Measurements from ENCODE around the gene IFITM1. TPM values are rescaled to one million over a fixed set of nuclear protein-coding genes. Genes with fewer than 3 reads are reported as not detected.

Gene IFITM1
- total and polyA plus RNA-seq, 9 of the 15 experiments (the other 6 are each of a cell fraction or from before 2014, with no cell fraction given): 691 to 5,579 (median 974) TPM

GRCh38 chr11:313787-314553 lies at the start of gene IFITM1 (continued):
- TF ChIP-seq, protein P1, sequence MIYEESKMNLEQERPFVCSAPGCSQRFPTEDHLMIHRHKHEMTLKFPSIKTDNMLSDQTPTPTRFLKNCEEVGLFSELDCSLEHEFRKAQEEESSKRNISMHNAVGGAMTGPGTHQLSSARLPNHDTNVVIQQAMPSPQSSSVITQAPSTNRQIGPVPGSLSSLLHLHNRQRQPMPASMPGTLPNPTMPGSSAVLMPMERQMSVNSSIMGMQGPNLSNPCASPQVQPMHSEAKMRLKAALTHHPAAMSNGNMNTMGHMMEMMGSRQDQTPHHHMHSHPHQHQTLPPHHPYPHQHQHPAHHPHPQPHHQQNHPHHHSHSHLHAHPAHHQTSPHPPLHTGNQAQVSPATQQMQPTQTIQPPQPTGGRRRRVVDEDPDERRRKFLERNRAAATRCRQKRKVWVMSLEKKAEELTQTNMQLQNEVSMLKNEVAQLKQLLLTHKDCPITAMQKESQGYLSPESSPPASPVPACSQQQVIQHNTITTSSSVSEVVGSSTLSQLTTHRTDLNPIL (CRISPR knock-in tag; IDR thresholded peaks at IDR 0.05): no peak
- TF ChIP-seq JUN (IDR thresholded peaks at IDR 0.05; ENCODE audit: borderline replicate concordance, low read depth, low read length) (no peak), JUN (CRISPR knock-in tag; IDR thresholded peaks at IDR 0.05; ENCODE audit: borderline replicate concordance) (no peak), ETV1 (tag; conservative IDR thresholded peaks at IDR 0.05; ENCODE audit: low read depth) (no peak), USF2 (CRISPR knock-in tag; IDR thresholded peaks at IDR 0.05) (no peak), MTA1 (IDR thresholded peaks at IDR 0.05; ENCODE audit: borderline replicate concordance) (no peak), PTRF (tag; IDR thresholded peaks at IDR 0.05) (no peak), ARNT (IDR thresholded peaks at IDR 0.05) (no peak), HMG20B (CRISPR knock-in tag; IDR thresholded peaks at IDR 0.05) (no peak), ZNF589 (CRISPR knock-in tag; IDR thresholded peaks at IDR 0.05; ENCODE audit: low read depth) (no peak), PML (IDR thresholded peaks at IDR 0.05; ENCODE audit: low read length) (peak; percentile 68; the same call in 1 of the 2 replicates), SMC3 (conservative IDR thresholded peaks at IDR 0.05; ENCODE audit: insufficient read depth, low read depth, low read length) (no peak), MYC (IDR thresholded peaks at IDR 0.05; ENCODE audit: low read depth, low read length) (no peak), MYC (CRISPR knock-in tag; IDR thresholded peaks at IDR 0.05; ENCODE audit: borderline replicate concordance, low read depth) (no peak), E4F1 (CRISPR knock-in tag; IDR thresholded peaks at IDR 0.05; ENCODE audit: borderline replicate concordance) (no peak)
- TF ChIP-seq, protein P2, sequence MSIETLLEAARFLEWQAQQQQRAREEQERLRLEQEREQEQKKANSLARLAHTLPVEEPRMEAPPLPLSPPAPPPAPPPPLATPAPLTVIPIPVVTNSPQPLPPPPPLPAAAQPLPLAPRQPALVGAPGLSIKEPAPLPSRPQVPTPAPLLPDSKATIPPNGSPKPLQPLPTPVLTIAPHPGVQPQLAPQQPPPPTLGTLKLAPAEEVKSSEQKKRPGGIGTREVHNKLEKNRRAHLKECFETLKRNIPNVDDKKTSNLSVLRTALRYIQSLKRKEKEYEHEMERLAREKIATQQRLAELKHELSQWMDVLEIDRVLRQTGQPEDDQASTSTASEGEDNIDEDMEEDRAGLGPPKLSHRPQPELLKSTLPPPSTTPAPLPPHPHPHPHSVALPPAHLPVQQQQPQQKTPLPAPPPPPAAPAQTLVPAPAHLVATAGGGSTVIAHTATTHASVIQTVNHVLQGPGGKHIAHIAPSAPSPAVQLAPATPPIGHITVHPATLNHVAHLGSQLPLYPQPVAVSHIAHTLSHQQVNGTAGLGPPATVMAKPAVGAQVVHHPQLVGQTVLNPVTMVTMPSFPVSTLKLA (conservative IDR thresholded peaks at IDR 0.05): peak; percentile 53 to 71; a peak in 3 of 4 replicates
- TF ChIP-seq, protein P3, sequence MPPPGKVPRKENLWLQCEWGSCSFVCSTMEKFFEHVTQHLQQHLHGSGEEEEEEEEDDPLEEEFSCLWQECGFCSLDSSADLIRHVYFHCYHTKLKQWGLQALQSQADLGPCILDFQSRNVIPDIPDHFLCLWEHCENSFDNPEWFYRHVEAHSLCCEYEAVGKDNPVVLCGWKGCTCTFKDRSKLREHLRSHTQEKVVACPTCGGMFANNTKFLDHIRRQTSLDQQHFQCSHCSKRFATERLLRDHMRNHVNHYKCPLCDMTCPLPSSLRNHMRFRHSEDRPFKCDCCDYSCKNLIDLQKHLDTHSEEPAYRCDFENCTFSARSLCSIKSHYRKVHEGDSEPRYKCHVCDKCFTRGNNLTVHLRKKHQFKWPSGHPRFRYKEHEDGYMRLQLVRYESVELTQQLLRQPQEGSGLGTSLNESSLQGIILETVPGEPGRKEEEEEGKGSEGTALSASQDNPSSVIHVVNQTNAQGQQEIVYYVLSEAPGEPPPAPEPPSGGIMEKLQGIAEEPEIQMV (tag; conservative IDR thresholded peaks at IDR 0.05; ENCODE audit: low read depth): no peak
- TF ChIP-seq, protein P4, sequence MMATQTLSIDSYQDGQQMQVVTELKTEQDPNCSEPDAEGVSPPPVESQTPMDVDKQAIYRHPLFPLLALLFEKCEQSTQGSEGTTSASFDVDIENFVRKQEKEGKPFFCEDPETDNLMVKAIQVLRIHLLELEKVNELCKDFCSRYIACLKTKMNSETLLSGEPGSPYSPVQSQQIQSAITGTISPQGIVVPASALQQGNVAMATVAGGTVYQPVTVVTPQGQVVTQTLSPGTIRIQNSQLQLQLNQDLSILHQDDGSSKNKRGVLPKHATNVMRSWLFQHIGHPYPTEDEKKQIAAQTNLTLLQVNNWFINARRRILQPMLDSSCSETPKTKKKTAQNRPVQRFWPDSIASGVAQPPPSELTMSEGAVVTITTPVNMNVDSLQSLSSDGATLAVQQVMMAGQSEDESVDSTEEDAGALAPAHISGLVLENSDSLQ (IDR thresholded peaks at IDR 0.05): no peak; the same call in none of the 2 replicates

All from K562 (cell line).